Calu3 (cell line): ENCODE results near the gene TMEM39A. TPM values are rescaled to one million over a fixed set of nuclear protein-coding genes. Genes with fewer than 3 reads are reported as not detected.

Experiments used
- Bru-seq: library from RNA; stranded (reverse); fragments of 400-500 nt; gene quantifications from one replicate; lab custom pipeline; 2021; lab: Mats Ljungman, UMichigan
- BruChase-seq, 2 experiments: library from RNA; stranded (reverse); fragments of 400-500 nt; gene quantifications; one replicate each; lab custom pipeline; 2021; lab: Mats Ljungman, UMichigan
- BruUV-seq: library from RNA; stranded (reverse); fragments of 400-500 nt; replicated peaks from 2 replicates; lab custom pipeline; 2021; lab: Mats Ljungman, UMichigan
- CTCF ChIA-PET: fragments of 300-600 bp; sonication (Branson Sonifier 250); formaldehyde crosslinking; loops from one replicate; lab custom pipeline; 2022; ENCODE audit warnings: antibody characterized with exemption; lab: Charles Lee
- DNase-seq: peaks from one replicate; pipeline ENCODE4 v3.0.0; 2022
- H3K27ac Mint-ChIP-seq: one replicate; pipeline ENCODE4 v1.8.0; 2022; ENCODE audit warnings: mixed read lengths; ENCODE audit not compliant: unreplicated experiment
- H3K27me3 Mint-ChIP-seq: one replicate; pipeline ENCODE4 v1.8.0; 2022; ENCODE audit warnings: mixed read lengths; ENCODE audit not compliant: unreplicated experiment
- H3K36me3 Mint-ChIP-seq: one replicate; pipeline ENCODE4 v1.8.0; 2022; ENCODE audit warnings: mild to moderate bottlenecking, moderate library complexity, mixed read lengths; ENCODE audit not compliant: insufficient read depth, unreplicated experiment
- H3K4me1 Mint-ChIP-seq: one replicate; pipeline ENCODE4 v1.8.0; 2022; ENCODE audit warnings: mild to moderate bottlenecking, low read depth, mixed read lengths; ENCODE audit not compliant: unreplicated experiment
- H3K4me3 Mint-ChIP-seq: one replicate; pipeline ENCODE4 v1.8.0; 2022; ENCODE audit warnings: mild to moderate bottlenecking, low read depth, moderate library complexity, mixed read lengths; ENCODE audit not compliant: unreplicated experiment
- H3K9me3 Mint-ChIP-seq: one replicate; pipeline ENCODE4 v1.8.0; 2022; ENCODE audit warnings: low read depth, mixed read lengths; ENCODE audit not compliant: unreplicated experiment
- CTCF ChIP-seq: fragments of 200-600 bp; IDR thresholded peaks from one replicate; pipeline ENCODE4 v1.8.0; 2022; ENCODE audit warnings: antibody characterized with exemption; ENCODE audit not compliant: unreplicated experiment
- intact Hi-C: fragments of 100-400 bp; cut with micrococcal nuclease; formaldehyde crosslinking; loops from one replicate; pipeline ENCODE4 v1.10.0; 2022; ENCODE audit not compliant: unreplicated experiment
- long read RNA-seq: library from polyadenylated mRNA; stranded (forward); transcript quantifications from one replicate; pipeline ENCODE4 v2.0.0, GENCODE V29; 2022
- total RNA-seq: library from RNA; stranded (reverse); gene quantifications from 2 replicates; pipeline ENCODE4 v1.2.3, GENCODE V29; 2022

Gene TMEM39A
- total RNA-seq (48.6 and 54.3 TPM in 2 replicates), Bru-seq, nascent RNA (percentile 91 among the genes with signal in this experiment), BruChase-seq, experiment 1, labeled RNA remaining after a 6-hour chase (percentile 82 among the genes with signal in this experiment), BruChase-seq, experiment 2, labeled RNA remaining after a 2-hour chase (percentile 87 among the genes with signal in this experiment)
- long read RNA-seq, full-length matches to known transcripts = 42 of 58 reads
- long read RNA-seq, partial matches to known transcripts = 2 of 58 reads
- long read RNA-seq, other reads (novel, unspliced or antisense) = 14 of 58 reads

GRCh38 chr3:119463171-119464169, at the start of gene TMEM39A:
TMEM39A (minus strand) TSS chr3:119463615; CDS start chr3:119462074, 1,541 bp downstream.
- H3K4me3 Mint-ChIP-seq = peak within 1 kb of the TSS; percentile 89
- intact Hi-C loops = loop anchor here (10.0 kb wide), 1 partner anchor 211 kb away; the partner anchor contains the start of gene COX17
- CTCF ChIA-PET = interaction anchor here (0.6 to 1.9 kb wide), 5 partner anchors 15 to 218 kb away, joined by 3 to 6 read pairs (median 3); partner anchors contain the start of gene TIMMDC1
- peaks cover 3% of the 10 kb centered on the region for H3K9me3 Mint-ChIP-seq
- peaks cover 15% of the 10 kb centered on the region for H3K4me1 Mint-ChIP-seq
- BruUV-seq = TSS peak; percentile 56
- H3K27me3 Mint-ChIP-seq = no peaks in the 10 kb centered on the region
- peak within 1 kb of the TSS; percentile 98 for H3K27ac Mint-ChIP-seq
- TF ChIP-seq CTCF = no peak
- DNase-seq = peak; percentile 98
- H3K36me3 Mint-ChIP-seq = peaks cover 42% of the 10 kb centered on the region

GRCh38 chr3:119510690-119511089, 47.3 kb upstream of the TMEM39A start:
- no peak overlapping the region for H3K4me3 Mint-ChIP-seq
- intact Hi-C loops = no loop called here
- no peaks in the 10 kb centered on the region for H3K9me3 Mint-ChIP-seq
- no peak for TF ChIP-seq CTCF
- no TSS peak for BruUV-seq
- H3K27me3 Mint-ChIP-seq = no peaks in the 10 kb centered on the region
- peaks cover 4% of the 10 kb centered on the region for H3K36me3 Mint-ChIP-seq
- DNase-seq = no peak
- no peak overlapping the region for H3K27ac Mint-ChIP-seq
- CTCF ChIA-PET = no interaction called here
- H3K4me1 Mint-ChIP-seq = no peaks in the 10 kb centered on the region

- H3K4me1 Mint-ChIP-seq = no peaks in the 10 kb centered on the region
- no peak overlapping the region for H3K27ac Mint-ChIP-seq
- H3K27me3 Mint-ChIP-seq = no peaks in the 10 kb centered on the region
- no peaks in the 10 kb centered on the region for H3K9me3 Mint-ChIP-seq
- H3K36me3 Mint-ChIP-seq = peaks cover 4% of the 10 kb centered on the region
- no peak for TF ChIP-seq CTCF
- no peak for DNase-seq
- BruUV-seq = no TSS peak
- intact Hi-C loops = no loop called here
- no peak overlapping the region for H3K4me3 Mint-ChIP-seq
- CTCF ChIA-PET = interaction anchor here (0.6 kb wide), 1 partner anchor 13 kb away, joined by 3 read pairs; no protein-coding TSS in a partner anchor
These were observed 44.9 kb upstream of the TMEM39A start for GRCh38 chr3:119508172-119508845.

- H3K27ac Mint-ChIP-seq = no peak overlapping the region
- no TSS peak for BruUV-seq
- H3K9me3 Mint-ChIP-seq = no peaks in the 10 kb centered on the region
- no peaks in the 10 kb centered on the region for H3K27me3 Mint-ChIP-seq
- H3K4me3 Mint-ChIP-seq = no peak overlapping the region
- peaks cover 8% of the 10 kb centered on the region for H3K36me3 Mint-ChIP-seq
- CTCF ChIA-PET = no interaction called here
- H3K4me1 Mint-ChIP-seq = no peaks in the 10 kb centered on the region
- no peak for TF ChIP-seq CTCF
- DNase-seq = no peak
- intact Hi-C loops = no loop called here
These were observed 44.0 kb upstream of the TMEM39A start for GRCh38 chr3:119507404-119507803.
